ENCODE measurements around the gene TEX35.

DNA sequence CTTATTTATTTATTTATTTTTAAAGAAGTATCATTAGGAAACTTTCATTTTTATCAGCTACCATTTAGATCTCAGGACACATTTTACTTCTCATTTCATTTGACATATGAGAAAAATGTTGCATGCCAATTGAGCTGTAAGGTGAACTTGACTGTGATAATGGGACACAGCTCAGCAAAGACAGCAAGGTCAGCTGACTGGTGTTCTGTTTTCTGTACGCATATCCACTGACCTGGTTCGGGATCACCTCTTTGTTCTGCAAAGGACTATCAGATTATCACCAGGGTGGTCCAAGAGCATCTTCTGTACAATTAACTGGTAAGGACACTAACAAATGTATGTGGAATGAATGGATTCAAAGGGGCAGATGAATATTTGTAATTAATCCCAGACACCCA is 51.9 kb downstream of the TEX35 start:
- TF ChIP-seq EZH2 (IDR thresholded peaks at IDR 0.05; ENCODE audit: borderline replicate concordance, low read length) = no peak
- TF ChIP-seq, protein P1, sequence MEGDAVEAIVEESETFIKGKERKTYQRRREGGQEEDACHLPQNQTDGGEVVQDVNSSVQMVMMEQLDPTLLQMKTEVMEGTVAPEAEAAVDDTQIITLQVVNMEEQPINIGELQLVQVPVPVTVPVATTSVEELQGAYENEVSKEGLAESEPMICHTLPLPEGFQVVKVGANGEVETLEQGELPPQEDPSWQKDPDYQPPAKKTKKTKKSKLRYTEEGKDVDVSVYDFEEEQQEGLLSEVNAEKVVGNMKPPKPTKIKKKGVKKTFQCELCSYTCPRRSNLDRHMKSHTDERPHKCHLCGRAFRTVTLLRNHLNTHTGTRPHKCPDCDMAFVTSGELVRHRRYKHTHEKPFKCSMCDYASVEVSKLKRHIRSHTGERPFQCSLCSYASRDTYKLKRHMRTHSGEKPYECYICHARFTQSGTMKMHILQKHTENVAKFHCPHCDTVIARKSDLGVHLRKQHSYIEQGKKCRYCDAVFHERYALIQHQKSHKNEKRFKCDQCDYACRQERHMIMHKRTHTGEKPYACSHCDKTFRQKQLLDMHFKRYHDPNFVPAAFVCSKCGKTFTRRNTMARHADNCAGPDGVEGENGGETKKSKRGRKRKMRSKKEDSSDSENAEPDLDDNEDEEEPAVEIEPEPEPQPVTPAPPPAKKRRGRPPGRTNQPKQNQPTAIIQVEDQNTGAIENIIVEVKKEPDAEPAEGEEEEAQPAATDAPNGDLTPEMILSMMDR (conservative IDR thresholded peaks at IDR 0.05 in 1 of 2, IDR thresholded peaks at IDR 0.05 in 1 of 2; ENCODE audit: extremely low read depth in 1 of 2, insufficient read depth in 1 of 2, low read depth in 1 of 2, low read length in 2 of 2) = no peak
